SH-SY5Y (cell line): ENCODE data around the gene RHOG.

Experiments
- GATA2 ChIP-seq: IDR thresholded peaks from 2 replicates; pipeline ENCODE4 v1.6.1; 2011; ENCODE audit warnings: mild to moderate bottlenecking, low read depth, low read length
- GATA3 ChIP-seq: IDR thresholded peaks from 2 replicates; pipeline ENCODE4 v1.6.1; 2011; ENCODE audit warnings: low read depth, mild to moderate bottlenecking, low read length, moderate library complexity

DNA sequence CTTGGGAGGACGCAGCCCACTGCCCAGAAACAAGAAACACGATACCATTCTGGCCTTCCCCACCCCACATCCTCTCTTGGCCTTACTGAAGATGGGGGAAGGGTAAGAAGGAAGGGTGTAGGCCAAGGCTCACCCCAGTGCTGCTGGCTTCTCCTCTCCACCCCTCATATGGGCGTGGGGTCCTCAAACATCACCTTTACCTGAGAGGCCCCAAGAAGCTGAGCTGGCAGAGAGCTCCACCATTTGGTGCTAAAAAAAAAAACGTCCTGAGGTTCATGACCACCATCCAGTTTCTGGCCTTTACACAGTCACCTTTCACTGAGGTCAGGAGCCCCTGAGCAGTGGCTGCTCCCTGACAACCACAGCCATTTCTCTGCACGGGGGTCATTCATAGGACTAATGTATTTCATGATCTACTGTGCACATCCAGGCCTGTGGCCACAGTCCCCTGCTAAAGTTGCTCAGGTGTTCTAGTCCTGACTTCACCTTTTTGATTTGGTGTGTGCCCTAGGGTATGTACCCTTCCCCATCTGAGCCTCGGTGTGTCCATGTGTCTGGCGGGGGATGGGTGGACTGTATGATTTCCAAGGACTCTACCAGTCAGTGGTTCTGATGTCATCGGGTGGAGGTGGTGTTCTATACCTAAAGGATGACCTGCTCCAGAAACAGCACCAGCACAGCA lies 15.1 kb downstream of the RHOG start:
- TF ChIP-seq GATA3: no peak
- TF ChIP-seq GATA2: no peak
